Hair follicle dermal papilla cell (primary cell): Measurements from ENCODE around the gene KLHL8. TPM values are rescaled to one million over a fixed set of nuclear protein-coding genes. Genes with fewer than 3 reads are reported as not detected.

Source experiments
- total RNA-seq: library from RNA; depleted of rRNA; stranded (reverse); fragments of >200 nt; gene quantifications from 2 replicates; pipeline ENCODE4 v1.2.3, GENCODE V29; 2012

Gene KLHL8
- 9.2 and 9.7 TPM in 2 replicates for total RNA-seq

DNA sequence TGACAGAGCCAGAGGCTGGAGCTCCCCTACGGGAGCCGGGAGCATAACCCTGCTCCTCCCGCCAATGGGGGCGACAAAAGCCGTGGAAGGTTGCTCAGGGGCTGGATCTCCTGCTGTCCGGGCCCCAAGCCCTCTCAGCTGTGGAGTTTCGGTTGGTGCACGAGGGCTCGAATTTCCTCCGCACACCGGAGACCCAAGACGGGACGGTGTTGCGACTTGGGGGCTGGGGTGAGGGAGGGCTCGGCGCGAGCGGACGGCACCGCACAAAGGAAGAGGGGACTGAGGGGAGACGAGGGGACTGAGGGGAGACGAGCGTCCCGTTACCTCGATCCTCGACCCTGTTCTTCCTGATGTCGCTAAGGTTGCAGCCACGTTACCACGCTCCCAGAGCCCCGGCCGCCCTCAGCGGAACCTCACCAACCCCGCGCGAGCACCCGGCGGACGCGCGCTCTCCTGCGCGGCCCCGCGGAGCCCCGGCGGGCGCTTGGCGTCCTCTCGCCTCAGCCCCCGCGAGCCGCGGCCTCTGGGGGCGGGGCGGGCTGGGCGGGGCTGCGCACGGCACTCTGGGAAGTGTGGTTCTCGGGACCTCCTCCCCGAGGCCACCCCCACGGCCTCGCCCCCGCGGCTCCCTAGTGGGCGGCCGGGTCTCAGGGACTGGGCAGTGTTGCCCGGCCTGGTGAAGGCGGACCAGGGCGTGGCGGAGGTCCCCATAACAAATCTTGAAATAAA is at the start of gene KLHL8:
Gene KLHL8 (minus strand): TSS at position 525 of the 729 bp plus-strand sequence. CDS start 25,079 bp downstream, outside the sequence.

Other genes with a start within 250 kb of the KLHL8 start
- not detected in 2 replicates for gene HSD17B13, start 102.3 kb upstream of the KLHL8 start, total RNA-seq
- 28.7 and 40.6 TPM in 2 replicates for gene HSD17B11, start 170.6 kb upstream of the KLHL8 start, total RNA-seq
- 7.1 and 8.6 TPM in 2 replicates for gene NUDT9, start 202.0 kb upstream of the KLHL8 start, total RNA-seq